ENCODE measurements around the gene FOXD4. TPM values are rescaled to one million over a fixed set of nuclear protein-coding genes. Genes with fewer than 3 reads are reported as not detected.
"Not testable (repeated sequence)": the region's sequence is repeated elsewhere in the genome, so short reads cannot be mapped to it uniquely, and the experiment has no call there.

FOXD4 gene
- total RNA-seq (ENCODE audit: insufficient read depth, low replicate concordance), result 3.4 TPM

GRCh38 chr9:117995-118467, at the start of gene FOXD4:
Gene FOXD4, minus strand, starts transcription at chr9:118417. Its CDS starts 298 bp downstream, at chr9:118119.
- DNase-seq (ENCODE audit: low spot score), result not testable (repeated sequence)

DNA sequence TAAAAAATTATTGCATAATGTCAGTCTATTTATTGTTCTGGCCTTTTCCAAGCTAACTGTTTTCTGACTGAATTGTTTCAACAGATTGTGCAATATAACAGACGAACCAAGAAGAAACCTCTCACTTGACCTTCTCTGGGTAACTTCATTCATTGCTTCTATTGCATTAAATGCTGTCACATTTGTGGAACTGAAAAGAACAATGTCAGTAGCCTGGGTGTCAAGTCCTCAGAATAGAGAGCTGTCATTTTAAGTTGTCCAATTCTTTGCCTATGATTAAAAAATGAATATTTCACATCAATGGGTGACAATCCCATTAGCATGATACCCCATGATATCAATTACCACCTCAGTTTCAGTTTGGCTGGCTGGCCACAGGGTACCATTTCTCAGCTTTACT, 41.7 kb upstream of the FOXD4 start:
- DNase-seq (ENCODE audit: low spot score), result not testable (repeated sequence)

DNA sequence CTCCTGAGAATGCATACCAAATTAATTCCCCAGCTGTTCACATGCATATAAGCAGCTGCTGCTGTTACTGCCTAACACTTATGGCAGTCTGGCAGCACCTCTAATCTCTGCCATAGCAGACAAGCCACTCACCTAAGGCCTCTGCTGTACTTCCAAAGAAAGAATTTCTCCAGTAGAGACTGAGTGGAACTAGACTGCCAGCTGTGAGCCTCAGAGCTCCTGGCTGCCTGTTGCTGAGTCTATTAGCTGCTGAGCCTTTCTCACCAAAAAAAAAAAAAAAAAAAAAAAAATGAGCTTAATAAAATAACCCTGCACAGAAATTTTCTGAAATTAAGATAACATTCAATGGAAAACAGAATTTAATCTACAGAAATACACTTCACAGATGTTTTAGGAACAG, 33.0 kb upstream of the FOXD4 start:
- DNase-seq (ENCODE audit: low spot score), result not testable (repeated sequence)

- not testable (repeated sequence) for DNase-seq (ENCODE audit: low spot score)
These were observed 21.7 kb upstream of the FOXD4 start for GRCh38 chr9:139880-140279.

DNA sequence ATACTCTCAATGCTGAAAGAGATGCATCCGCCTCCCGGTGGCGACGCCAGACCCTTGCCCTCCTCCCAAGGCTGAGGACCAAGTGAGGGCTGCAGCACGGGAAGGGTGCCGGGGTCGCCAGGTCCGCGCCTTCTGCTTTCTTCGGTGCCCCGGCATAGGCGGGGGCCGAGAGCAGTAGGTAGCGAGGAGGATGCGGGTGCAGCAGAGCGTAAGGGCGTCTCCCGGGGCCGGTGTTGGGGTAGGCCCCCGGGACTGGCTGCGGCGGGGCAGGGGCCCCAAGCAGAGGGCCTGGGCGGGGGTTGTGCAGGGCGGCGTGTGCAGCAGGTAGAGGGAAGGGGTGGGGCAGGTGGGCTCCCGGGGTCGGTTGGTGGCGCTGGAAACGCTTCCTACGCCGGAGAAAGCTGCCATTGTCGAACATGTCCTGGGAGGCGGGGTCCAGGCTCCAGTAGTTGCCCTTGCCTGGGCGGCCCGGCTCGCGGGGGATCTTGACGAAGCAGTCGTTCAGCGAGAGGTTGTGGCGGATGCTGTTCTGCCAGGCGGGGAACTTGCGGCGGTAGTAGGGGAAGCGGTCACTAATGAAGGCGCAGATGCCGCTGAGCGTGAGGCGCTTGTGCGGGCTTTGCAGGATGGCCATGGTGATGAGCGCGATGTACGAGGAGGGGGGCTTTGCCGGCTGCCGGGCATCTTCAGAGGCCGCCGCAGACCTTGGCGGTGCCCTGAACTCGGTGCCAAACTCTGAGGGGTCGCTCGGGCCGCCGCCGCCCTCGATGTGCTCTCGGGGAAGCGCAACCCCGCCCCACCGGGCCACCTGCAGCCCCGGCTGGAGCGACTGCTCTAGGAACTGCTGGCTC, 848 bp downstream of the FOXD4 start:
- not testable (repeated sequence) for DNase-seq (ENCODE audit: low spot score)

- not testable (repeated sequence) for DNase-seq (ENCODE audit: low spot score)
These were observed 1.8 kb downstream of the FOXD4 start for GRCh38 chr9:116239-117077.

DNA sequence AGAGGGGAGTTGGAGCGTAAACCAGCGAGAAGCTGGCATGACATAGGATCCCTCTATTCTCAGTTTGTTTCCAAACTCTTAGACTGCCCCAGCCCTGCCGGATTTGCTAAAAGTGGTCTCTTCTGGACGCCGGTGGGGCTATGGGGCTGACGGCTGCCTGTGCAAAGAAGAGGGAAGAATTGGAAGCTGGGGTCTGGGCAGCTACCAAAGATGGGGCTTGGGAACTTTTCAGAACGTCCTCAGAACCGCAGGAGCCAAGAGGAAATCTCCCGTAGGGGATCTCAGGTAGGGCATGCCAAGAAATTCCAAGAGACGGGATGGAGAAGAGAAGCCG, 3.1 kb downstream of the FOXD4 start:
- not testable (repeated sequence) for DNase-seq (ENCODE audit: low spot score)

DNA sequence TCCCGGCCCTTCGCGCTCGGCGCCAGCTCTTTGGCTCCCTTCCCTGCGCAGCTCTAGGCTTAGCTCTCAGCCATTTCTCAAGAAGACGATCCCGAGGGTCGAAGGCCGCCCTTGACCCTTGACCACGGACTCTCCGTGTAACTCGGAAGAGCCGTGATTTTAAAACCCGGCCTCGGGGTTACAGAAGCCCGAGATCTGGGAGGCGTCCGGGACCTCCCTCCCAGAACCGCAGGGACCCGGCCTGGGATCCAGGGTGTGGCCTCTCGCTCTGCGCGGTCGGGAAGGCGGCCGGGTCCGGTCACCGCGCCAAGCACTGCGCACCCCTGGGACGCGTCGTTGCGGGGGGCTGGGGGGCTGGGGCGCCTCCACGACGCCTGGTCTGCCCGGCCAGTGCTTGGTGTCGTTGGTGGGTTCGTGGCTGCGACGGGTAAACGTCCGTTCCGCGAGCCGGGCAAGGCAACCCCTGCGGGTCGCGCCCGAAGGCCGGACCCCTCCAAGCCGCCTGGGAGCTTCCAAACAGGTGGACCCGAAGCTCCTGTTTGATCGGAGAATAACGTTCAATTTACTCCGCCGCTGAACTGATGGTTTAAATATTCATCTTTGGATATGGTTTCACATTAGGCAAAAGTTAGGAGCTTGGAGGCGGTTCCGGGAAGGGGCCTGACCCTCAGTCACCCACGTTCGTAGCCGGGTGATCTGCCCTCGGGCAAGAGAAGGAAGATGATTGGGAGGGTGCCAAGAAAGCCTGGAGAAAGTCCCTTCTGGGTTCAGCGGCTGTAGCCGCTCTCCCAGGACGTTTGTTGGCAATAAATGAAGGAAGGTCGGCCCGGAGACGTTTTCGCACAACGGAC, 3.7 kb downstream of the FOXD4 start:
- not testable (repeated sequence) for DNase-seq (ENCODE audit: low spot score)

DNA sequence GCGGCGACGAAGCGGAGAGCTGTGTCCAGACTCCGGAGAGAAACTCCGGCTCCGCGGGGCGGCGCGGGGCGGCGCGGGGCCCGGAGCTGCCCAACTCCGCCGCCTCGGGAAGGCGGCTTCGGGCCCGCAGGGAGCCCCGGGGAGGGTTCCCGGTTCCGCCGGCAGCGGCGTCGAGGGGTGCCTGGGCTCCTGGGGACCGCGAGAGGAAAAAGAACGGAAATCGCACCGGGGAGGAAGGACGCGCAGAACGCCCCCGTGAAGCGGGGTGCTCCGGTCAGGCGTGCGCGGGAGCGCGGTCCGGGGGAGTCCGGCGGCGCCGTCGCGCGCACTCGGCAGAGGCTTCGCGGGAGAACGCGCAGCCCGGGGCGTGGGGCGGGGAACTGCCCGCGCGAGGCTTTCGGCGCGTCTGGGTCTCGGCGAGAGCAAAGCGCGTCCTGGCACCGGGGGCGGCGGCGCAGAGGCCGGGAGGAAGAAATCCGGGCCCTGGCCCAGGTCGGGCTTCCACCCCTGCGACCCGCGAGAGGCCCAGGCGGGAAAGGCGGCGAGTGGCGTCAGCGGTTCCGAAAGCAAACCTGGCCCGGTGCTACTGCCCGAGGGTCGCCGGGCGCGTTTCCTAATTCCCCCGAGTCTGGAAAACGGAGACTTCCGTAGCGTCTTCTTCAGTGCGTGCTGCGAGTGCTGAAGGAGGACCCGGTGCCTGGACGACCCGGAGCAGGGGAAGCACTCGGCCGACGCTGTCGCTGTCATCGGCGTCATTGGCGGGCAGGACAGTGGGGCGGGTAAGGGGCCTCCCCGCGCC, 4.5 kb downstream of the FOXD4 start:
- DNase-seq (ENCODE audit: low spot score), result peak; percentile 11

DNA sequence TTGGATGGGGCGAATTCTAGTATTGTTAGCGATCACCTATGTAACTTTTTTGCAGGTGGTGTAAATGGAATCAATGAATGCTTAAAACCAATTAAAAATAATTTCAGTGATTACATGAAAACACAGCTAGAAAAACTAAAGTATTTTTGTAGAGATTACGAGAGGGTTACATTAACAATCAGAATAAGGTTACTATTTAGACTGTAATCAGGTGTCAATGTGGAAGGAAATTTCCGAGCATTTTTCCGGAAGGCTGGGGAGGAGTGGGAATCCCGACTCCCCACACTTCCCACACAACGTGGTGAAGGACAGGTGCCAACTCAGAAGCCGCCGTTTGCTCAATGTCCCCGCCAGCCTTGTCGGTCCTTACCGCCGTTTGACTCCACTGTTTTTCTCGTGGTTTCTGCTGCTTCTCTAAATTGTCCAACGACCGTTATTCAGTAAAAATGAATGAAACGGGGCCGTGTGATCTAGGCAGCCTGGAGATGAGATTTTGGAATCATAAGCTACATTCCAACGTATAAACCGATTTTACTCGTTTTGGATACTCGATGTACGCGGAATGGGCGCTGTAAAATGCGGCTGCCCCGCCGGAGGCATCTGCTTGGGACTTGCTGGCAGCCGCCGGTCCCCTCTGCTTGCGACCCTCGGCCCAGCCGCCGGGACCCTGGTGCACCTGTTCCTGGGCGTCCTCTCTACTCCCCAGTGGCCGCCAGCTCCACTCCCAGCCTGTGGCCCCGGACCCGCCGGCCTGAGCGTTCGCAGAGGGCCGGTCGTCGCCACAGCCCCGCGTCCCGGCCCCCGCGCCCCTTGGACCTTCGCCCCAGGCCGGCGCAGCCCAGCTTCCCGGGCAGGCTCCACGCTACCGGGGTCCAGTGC, 5.4 kb downstream of the FOXD4 start:
- DNase-seq (ENCODE audit: low spot score), result peak; percentile 6

DNA sequence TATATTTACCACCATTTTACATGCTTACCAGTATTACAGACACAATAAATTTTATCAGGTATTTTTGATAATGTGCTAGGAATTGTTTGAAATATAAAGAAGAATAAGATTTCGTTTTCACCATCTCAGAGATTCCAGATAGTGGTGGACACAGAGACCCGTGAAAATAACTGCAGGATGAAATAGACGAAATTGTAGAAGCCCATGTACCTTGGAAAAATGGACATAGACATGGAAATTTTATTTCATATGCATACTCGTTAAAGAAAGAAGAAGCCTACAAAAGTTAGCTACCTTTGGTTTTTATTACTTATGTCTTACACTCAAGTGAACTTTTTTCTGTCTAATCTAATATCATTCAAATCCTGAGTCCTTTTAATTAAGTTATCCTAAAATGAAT, 7.5 kb downstream of the FOXD4 start:
- DNase-seq (ENCODE audit: low spot score), result not testable (repeated sequence)

GRCh38 chr9:109540-109939, 8.7 kb downstream of the FOXD4 start:
- not testable (repeated sequence) for DNase-seq (ENCODE audit: low spot score)

DNA sequence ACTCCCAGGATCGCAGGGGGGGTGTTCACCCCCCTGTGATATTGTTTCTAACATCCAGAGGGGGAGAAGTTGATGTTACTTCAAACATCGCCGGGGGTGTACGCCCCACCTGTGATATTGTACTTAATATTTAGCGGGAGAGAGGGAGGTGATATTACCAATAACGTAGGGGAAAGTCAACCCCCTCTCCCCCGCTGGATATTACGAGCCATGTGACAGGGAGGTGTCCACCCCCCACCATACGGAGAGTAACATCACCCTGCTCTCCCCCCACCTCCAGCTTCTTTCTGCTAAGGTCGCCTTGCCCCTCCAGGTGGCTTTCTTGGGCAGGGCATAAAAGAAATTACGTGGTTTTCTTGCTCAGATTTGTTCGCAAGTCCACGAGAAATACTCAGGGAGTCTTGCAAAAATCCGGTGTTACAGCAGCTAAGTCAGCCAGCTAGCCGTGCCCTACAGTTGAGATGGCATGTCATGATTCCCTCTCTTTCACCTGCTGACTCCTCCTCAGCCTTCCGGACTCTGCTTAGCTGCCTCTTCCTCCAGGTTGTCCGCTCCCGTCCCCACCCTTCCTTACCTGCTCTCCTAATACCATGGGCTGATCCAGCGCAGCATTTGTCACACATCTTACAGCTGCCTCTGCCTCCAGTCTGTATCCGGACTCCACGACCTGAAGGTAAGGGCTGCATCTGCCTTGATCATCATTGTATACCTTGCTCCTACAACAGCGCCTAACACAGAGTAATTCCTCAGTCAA, 9.3 kb downstream of the FOXD4 start:
- not testable (repeated sequence) for DNase-seq (ENCODE audit: low spot score)

DNA sequence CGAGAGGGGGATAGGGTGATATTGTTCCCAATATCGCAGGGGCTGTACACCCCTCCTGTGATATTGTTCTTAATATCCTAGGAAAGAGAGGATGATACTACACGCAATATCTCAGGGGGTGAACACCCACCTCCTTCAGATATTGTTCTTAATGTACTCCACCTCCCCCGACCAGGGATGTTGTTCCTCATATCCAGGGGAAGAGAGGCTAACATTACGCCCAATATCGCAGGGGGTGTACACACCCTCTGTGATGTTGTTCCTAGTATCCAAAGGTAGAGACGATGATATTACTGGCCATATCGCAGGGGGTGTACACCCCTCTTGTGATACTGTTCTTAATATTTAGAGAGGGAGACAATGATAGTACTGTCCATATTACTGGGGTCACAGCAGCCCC, 12.2 kb downstream of the FOXD4 start:
- DNase-seq (ENCODE audit: low spot score), result not testable (repeated sequence)

- DNase-seq (ENCODE audit: low spot score), result not testable (repeated sequence)
These were observed 17.8 kb downstream of the FOXD4 start for GRCh38 chr9:100430-100829.

DNA sequence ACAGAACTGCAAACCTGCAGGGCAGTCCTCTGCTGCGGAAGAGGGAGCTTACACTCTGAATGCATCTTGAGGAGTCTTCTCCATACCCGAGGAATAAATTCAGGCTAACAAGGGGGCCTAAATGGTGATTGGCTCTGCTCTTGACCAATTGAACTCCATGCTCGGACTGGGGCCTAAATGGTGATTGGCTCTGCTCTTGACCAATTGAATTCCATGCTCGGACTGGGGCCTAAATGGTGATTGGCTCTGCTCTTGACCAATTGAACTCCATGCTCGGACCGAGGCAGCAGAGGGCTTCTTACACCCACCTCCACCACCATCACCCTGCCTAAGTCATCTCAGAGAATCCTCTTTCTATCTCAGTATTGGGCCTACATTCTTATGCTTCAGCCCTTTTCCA, 18.4 kb downstream of the FOXD4 start:
- DNase-seq (ENCODE audit: low spot score), result not testable (repeated sequence)

DNA sequence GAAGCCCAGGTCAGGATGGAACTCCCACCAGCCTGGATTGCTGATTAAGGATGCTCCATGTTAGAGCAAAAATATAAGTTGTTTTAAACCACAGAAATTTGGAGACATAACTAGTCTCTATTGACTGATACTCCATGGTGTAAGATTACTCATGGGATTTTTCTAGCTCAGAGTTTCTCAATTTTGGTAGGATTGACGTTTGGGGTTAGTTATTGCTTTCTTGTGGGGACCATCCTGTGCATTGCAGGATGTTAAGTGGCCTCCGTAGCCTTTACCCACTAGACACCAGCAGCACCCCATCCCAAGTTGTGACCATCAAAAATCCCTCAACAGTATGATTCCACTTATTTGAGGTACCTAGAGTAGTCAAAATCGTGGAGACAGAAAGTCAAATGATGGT, 19.4 kb downstream of the FOXD4 start:
- DNase-seq (ENCODE audit: low spot score), result not testable (repeated sequence)

- DNase-seq (ENCODE audit: low spot score), result peak; percentile 34
These were observed 23.2 kb downstream of the FOXD4 start for GRCh38 chr9:94992-95391.

DNA sequence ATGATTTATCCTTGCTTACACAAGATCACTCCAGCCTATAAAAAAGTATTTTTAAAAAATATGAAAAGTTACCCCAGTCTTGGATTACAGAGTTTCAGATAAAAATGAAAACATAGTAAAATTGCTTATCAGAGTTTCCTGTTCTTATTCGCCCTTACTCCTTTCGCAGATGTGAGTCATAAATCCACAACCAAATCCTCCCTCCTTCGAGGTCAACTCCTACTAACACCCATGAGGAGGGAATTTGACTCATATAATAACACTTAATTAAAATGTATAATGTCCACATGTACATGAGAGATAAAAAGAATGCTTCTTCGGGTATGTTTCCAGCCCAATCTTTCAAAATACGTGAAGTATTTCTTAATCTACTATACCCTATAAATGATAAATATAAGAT, 23.9 kb downstream of the FOXD4 start:
- DNase-seq (ENCODE audit: low spot score), result peak; percentile 17

All from umbilical cord (tissue), 2 donors.